Activated B cell treated with CpG ODN at 0.5 μM for 24 hours (primary cell): Measurements from ENCODE around the gene ZBTB8OS. TPM values are rescaled to one million over a fixed set of nuclear protein-coding genes. Genes with fewer than 3 reads are reported as not detected.

Experiments used
- ATAC-seq: fragments of 200-7000 bp; cut with Tn5 transposase; one replicate; pipeline ENCODE4 v1.10.0; 2021; ENCODE audit warnings: low read depth, mild to moderate bottlenecking, moderate library complexity
- CTCF ChIA-PET: fragments of 350-600 bp; sonication (Branson Sonifier 250); formaldehyde crosslinking; loops from one replicate; lab custom pipeline; 2021; ENCODE audit warnings: antibody characterized with exemption; lab: Charles Lee
- POLR2A ChIA-PET: fragments of 350-600 bp; sonication (Branson Sonifier 250); formaldehyde crosslinking; loops from one replicate; lab custom pipeline; 2021; ENCODE audit warnings: antibody characterized with exemption; lab: Charles Lee
- DNase-seq: peaks from one replicate; pipeline ENCODE4 v3.0.0; 2022
- H3K27ac Mint-ChIP-seq: one replicate; pipeline ENCODE4 v1.8.0; 2020; ENCODE audit warnings: mixed read lengths
- H3K27me3 Mint-ChIP-seq: one replicate; pipeline ENCODE4 v1.8.0; 2021; ENCODE audit warnings: mixed read lengths
- H3K36me3 Mint-ChIP-seq: one replicate; pipeline ENCODE4 v1.8.0; 2021; ENCODE audit warnings: low read depth, mixed read lengths
- H3K4me1 Mint-ChIP-seq: one replicate; pipeline ENCODE4 v1.8.0; 2021; ENCODE audit warnings: mixed read lengths
- H3K4me3 Mint-ChIP-seq: one replicate; pipeline ENCODE4 v1.8.0; 2020; ENCODE audit warnings: mild to moderate bottlenecking, mixed read lengths
- H3K9me3 Mint-ChIP-seq: one replicate; pipeline ENCODE4 v1.8.0; 2020; ENCODE audit warnings: mixed read lengths
- CTCF ChIP-seq: fragments of 200-600 bp; IDR thresholded peaks from one replicate; pipeline ENCODE4 v1.8.0; 2022; ENCODE audit warnings: antibody characterized with exemption, mild to moderate bottlenecking
- intact Hi-C: fragments of 100-400 bp; cut with micrococcal nuclease; formaldehyde crosslinking; loops from one replicate; pipeline ENCODE4 v1.15.1; 2024
- total RNA-seq: library from RNA; stranded (reverse); gene quantifications from 2 replicates; pipeline ENCODE4 v1.2.3, GENCODE V29; 2022

ZBTB8OS gene
- total RNA-seq, 1 donor from 2014 or later, result 65.3 TPM

GRCh38 chr1:32665915-32666314, 15.6 kb upstream of the ZBTB8OS start:
- no peak overlapping the region for H3K27ac Mint-ChIP-seq
- POLR2A ChIA-PET, result no interaction called here
- H3K36me3 Mint-ChIP-seq, result peaks cover 72% of the 10 kb centered on the region
- DNase-seq, result no peak
- H3K9me3 Mint-ChIP-seq, result no peaks in the 10 kb centered on the region
- no peak for ATAC-seq
- intact Hi-C loops, result no loop called here
- no peak overlapping the region for H3K4me3 Mint-ChIP-seq
- CTCF ChIA-PET, result no interaction called here
- peaks cover 9% of the 10 kb centered on the region for H3K4me1 Mint-ChIP-seq
- TF ChIP-seq CTCF, result no peak
- H3K27me3 Mint-ChIP-seq, result no peaks in the 10 kb centered on the region

DNA sequence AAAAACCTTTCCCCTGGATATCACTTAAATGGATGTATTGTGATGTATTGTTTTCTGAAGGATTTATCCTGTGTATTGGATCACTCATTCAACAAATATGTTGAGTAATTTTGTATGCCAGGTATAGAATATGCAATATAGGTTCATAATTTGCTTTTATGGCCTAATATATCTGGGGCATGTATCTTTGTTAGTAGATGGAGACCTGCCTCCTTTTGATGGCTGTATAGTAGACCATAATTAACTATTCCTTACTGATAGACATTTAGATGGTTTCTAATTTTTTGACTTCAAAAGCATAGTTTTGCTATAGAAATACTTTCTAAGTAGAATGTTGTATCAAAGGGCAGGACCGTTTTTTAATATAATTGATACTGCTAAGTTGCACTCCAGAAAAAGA, 9.2 kb upstream of the ZBTB8OS start:
- H3K36me3 Mint-ChIP-seq, result peaks cover 73% of the 10 kb centered on the region
- no peak for TF ChIP-seq CTCF
- DNase-seq, result no peak
- no peak overlapping the region for H3K27ac Mint-ChIP-seq
- no peak for ATAC-seq
- H3K9me3 Mint-ChIP-seq, result no peaks in the 10 kb centered on the region
- no peak overlapping the region for H3K4me3 Mint-ChIP-seq
- ChIA-PET POLR2A (interaction anchor here (0.9 to 1.2 kb wide), 2 partner anchors 9 to 12 kb away, joined by 4 to 5 read pairs; partner anchors contain the start of genes RBBP4 and ZBTB8OS), CTCF (no interaction called here)
- H3K4me1 Mint-ChIP-seq, result peaks cover 25% of the 10 kb centered on the region
- intact Hi-C loops, result no loop called here
- no peaks in the 10 kb centered on the region for H3K27me3 Mint-ChIP-seq

- CTCF ChIA-PET, result no interaction called here
- peak overlapping the region; percentile 100 for H3K27ac Mint-ChIP-seq
- no peak for TF ChIP-seq CTCF
- DNase-seq, result no peak
- no peaks in the 10 kb centered on the region for H3K9me3 Mint-ChIP-seq
- POLR2A ChIA-PET, result interaction anchor here (0.8 kb wide), 1 partner anchor 354 kb away, joined by 4 read pairs; no protein-coding TSS in a partner anchor
- H3K36me3 Mint-ChIP-seq, result peaks cover 59% of the 10 kb centered on the region
- no peak for ATAC-seq
- intact Hi-C loops, result loop anchor here (5.0 kb wide), 2 partner anchors 100 to 820 kb away; partner anchors contain the start of gene ZSCAN20
- peaks cover 66% of the 10 kb centered on the region for H3K4me1 Mint-ChIP-seq
- peak overlapping the region; percentile 97 for H3K4me3 Mint-ChIP-seq
- H3K27me3 Mint-ChIP-seq, result no peaks in the 10 kb centered on the region
Observed at GRCh38 chr1:32652244-32652962, 2.1 kb upstream of the ZBTB8OS start.

DNA sequence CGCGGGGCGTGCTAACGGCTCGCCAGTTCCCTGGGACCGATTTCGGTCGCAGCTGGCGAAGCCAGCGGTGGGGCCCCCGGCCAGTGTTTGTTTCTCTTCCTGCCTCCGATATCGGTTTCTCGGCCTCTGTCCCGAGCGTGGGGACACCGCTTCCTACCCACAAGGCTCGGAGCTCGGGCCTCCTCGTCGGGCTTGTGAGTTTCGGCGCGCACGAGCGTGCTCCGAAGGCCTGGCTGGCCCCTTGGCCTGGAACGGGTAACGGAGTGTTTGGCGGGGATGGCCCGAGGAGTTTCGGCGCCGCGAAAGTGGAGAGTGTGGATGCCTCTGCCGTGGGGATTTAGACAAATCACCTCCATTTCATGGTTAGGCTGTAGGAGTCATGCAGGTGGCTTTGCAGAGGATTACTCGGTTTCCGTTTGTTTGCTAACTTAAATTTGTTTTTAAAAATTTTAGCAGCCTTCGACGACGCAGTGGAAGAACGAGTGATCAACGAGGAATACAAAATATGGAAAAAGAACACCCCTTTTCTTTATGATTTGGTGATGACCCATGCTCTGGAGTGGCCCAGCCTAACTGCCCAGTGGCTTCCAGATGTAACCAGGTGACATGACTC, 1.2 kb upstream of the ZBTB8OS start:
- Mint-ChIP-seq H3K27me3 (no peaks in the 10 kb centered on the region), H3K27ac (peak overlapping the region; percentile 100), H3K4me3 (peak overlapping the region; percentile 97), H3K4me1 (peaks cover 70% of the 10 kb centered on the region), H3K36me3 (peaks cover 51% of the 10 kb centered on the region), H3K9me3 (no peaks in the 10 kb centered on the region)
- CTCF ChIA-PET, result no interaction called here
- intact Hi-C loops, result loop anchor here (1.0 to 5.0 kb wide), 7 partner anchors 9 to 1355 kb away; partner anchors contain the start of genes SNRNP40, TMEM39B, ZCCHC17 and ZSCAN20
- no peak for TF ChIP-seq CTCF
- ATAC-seq (peak; percentile 0), DNase-seq (no peak)
- POLR2A ChIA-PET, result interaction anchor here (0.5 to 1.7 kb wide), 28 partner anchors 8 to 1355 kb away, joined by 3 to 13 read pairs (median 4); partner anchors contain the start of genes BSDC1, CCDC28B, MARCKSL1 and S100PBP
